Lower leg skin (tissue), 3 donors: ENCODE measurements around the gene FNDC3A.

Source experiments
- CTCF ChIP-seq, 3 donors: fragments of 450-650 bp; IDR thresholded peaks; one replicate each; pipeline ENCODE4 v1.5.1; 2016; ENCODE audit warnings: antibody characterized with exemption in 3 of 3, mild to moderate bottlenecking in 3 of 3, moderate library complexity in 2 of 3
- POLR2A ChIP-seq, 2 donors: fragments of 450-650 bp; IDR thresholded peaks; one replicate each; pipeline ENCODE4 v1.6.1; 2016 to 2017; ENCODE audit warnings: antibody characterized with exemption in 2 of 2, mild to moderate bottlenecking in 1 of 2, moderate library complexity in 1 of 2

GRCh38 chr13:49026851-49027250 is 51.1 kb downstream of the FNDC3A start:
- TF ChIP-seq CTCF (IDR thresholded peaks at IDR 0.05) = no peak
- no peak for TF ChIP-seq POLR2A (IDR thresholded peaks at IDR 0.05)
